GM12801 (cell line): ENCODE results near the gene REM2.

ENCODE experiments used
- TF ChIP-seq, protein P1 (sequence below): IDR thresholded peaks from one replicate; pipeline ENCODE4 v1.5.1; 2011; ENCODE audit warnings: control low read depth; ENCODE audit not compliant: insufficient read length; ENCODE audit errors: extremely low read depth

The REM2 gene

DNA sequence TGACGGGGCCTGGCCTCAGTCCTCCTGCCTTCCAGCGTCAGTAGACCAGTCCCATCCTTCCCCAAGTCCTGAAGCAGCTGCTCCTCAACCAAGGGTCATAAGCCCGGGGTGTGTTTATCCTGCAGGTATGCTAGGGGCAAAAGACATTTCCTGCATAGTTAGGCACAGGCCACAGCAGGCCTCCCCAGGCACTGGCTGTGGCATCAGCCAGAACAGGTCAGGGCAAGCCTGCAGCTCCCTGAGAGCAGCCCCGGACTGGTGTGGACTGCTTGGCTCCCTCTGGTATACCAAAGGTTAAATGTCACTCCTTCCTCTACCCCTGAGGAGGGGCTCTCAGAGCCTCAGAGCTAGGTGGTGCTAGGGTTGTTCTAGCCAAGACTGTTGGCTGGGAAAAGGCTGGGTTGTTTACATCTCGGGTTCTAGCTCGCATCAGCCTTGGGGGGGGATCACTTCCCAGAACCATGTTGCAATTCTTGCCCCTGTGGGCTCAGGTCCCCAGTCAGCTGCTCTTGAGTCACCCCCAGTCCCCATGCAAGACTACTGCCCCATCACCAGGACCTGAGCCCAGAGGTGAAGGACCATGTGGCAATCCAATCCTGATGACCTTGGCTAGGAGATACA, 43.8 kb upstream of the REM2 start:
- TF ChIP-seq, protein P1, sequence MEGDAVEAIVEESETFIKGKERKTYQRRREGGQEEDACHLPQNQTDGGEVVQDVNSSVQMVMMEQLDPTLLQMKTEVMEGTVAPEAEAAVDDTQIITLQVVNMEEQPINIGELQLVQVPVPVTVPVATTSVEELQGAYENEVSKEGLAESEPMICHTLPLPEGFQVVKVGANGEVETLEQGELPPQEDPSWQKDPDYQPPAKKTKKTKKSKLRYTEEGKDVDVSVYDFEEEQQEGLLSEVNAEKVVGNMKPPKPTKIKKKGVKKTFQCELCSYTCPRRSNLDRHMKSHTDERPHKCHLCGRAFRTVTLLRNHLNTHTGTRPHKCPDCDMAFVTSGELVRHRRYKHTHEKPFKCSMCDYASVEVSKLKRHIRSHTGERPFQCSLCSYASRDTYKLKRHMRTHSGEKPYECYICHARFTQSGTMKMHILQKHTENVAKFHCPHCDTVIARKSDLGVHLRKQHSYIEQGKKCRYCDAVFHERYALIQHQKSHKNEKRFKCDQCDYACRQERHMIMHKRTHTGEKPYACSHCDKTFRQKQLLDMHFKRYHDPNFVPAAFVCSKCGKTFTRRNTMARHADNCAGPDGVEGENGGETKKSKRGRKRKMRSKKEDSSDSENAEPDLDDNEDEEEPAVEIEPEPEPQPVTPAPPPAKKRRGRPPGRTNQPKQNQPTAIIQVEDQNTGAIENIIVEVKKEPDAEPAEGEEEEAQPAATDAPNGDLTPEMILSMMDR = no peak

- TF ChIP-seq, protein P1 = no peak
Measured at GRCh38 chr14:22841311-22841710, 41.7 kb upstream of the REM2 start.

DNA sequence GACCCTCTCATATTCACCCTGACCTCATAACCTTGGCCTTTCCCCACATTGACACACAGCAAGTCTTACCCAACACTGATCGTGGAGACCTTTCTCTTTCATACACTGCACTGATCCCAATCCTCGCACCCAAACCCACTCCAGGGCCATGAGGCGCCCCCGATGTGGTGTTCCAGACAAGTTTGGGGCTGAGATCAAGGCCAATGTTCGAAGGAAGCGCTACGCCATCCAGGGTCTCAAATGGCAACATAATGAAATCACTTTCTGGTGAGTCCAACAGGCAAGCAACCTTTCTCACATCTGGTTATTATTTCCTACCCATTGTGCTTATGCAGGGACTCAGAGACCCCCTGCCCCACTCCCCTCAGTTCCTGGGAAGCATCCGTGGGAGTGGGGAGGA, 41.3 kb upstream of the REM2 start:
- TF ChIP-seq, protein P1 = no peak

DNA sequence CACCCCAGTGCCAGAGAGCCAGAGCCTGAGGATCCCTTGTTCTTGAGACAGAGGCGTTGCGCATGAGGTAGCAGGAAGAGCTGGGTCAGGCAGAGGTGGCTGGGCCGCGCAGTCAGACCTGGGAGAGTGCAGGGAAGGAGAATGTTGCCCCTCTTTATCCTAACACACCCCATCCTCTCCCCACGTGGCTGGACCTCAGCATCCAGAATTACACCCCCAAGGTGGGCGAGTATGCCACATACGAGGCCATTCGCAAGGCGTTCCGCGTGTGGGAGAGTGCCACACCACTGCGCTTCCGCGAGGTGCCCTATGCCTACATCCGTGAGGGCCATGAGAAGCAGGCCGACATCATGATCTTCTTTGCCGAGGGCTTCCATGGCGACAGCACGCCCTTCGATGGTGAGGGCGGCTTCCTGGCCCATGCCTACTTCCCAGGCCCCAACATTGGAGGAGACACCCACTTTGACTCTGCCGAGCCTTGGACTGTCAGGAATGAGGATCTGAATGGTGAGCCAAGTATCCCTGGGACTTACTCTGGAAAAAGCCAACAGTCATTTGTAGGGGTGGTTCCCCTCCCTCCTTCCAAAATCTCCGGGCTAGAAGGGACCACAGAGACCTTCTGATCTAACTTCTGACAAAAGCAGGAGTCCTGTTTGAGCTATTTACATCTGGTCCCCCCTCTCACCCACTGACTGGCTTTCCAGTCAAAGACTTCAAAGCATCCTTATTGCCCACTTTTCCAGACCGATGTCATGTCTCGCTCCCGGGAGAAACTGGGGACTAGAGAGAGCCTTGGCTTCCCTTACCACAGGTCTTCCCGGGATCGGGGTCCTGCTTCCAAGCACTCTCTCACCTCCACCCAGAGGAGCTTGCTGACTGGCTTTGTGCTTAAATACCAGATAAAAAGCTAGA, 40.6 kb upstream of the REM2 start:
- TF ChIP-seq, protein P1 = no peak

DNA sequence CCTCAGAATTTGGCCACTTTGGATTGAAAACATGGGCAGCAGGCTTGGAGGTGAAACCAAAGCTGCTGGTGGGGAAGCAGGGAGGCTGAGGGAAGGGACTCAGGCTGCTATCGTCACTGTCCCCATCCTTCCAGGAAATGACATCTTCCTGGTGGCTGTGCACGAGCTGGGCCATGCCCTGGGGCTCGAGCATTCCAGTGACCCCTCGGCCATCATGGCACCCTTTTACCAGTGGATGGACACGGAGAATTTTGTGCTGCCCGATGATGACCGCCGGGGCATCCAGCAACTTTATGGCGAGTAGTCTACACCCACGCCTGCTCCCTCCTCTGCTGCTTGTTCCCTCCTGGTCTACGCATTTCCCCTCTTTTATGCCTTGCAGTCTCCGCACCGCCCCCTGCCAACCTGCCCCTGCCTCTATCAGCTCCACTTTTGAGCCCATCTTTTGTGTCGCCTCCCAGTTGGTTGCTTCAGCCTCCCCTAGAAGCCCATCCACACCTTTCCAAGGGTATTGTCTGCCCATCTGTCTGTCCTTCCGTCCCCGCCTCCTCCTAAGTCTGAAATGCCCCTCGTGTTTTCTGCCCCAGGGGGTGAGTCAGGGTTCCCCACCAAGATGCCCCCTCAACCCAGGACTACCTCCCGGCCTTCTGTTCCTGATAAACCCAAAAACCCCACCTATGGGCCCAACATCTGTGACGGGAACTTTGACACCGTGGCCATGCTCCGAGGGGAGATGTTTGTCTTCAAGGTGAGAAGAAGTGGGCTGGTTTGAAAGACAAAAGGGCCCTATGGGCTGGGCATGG, 39.7 kb upstream of the REM2 start:
- TF ChIP-seq, protein P1 = no peak

- TF ChIP-seq, protein P1 = no peak
Measured at GRCh38 chr14:22844221-22845102, 38.6 kb upstream of the REM2 start.

GRCh38 chr14:22845103-22845394, 38.0 kb upstream of the REM2 start:
- TF ChIP-seq, protein P1 = no peak
